Upper lobe of left lung (tissue), 6 donors: ENCODE results near the gene CPPED1. TPM values are rescaled to one million over a fixed set of nuclear protein-coding genes. Genes with fewer than 3 reads are reported as not detected.

Experiments
- ATAC-seq, 2 donors: fragments of 200-7000 bp; cut with Tn5 transposase; one replicate each; pipeline ENCODE4 v1.9.1; 2022; ENCODE audit warnings: mild to moderate bottlenecking in 2 of 2, moderate library complexity in 2 of 2; ENCODE audit not compliant: low FRiP score in 2 of 2
- DNase-seq, 2 donors: peaks; one replicate each; pipeline ENCODE4 v3.0.0-alpha.2; 2019 to 2020
- H3K27ac ChIP-seq, 4 donors: fragments of 200-600 bp; sonication (generic); one replicate each; pipeline ENCODE4 v1.5.1; 2016 to 2019
- H3K27me3 ChIP-seq, 4 donors: fragments of 200-600 bp; sonication (generic); one replicate each; pipeline ENCODE4 v1.5.1; 2017 to 2019
- H3K36me3 ChIP-seq, 4 donors: fragments of 200-600 bp; sonication (generic); one replicate each; pipeline ENCODE4 v1.5.1; 2016 to 2019
- H3K4me1 ChIP-seq, 4 donors: fragments of 200-600 bp; sonication (generic); one replicate each; pipeline ENCODE4 v1.5.1; 2018 to 2019
- H3K4me3 ChIP-seq, 4 donors: fragments of 200-600 bp; sonication (generic); one replicate each; pipeline ENCODE4 v1.5.1; 2017 to 2019; ENCODE audit warnings: mild to moderate bottlenecking in 2 of 4, moderate library complexity in 1 of 4
- H3K9me3 ChIP-seq, 4 donors: fragments of 200-600 bp; sonication (generic); one replicate each; pipeline ENCODE4 v1.5.1; 2018 to 2019
- EP300 ChIP-seq, 4 donors: sonication (generic); formaldehyde crosslinking; IDR thresholded peaks; one replicate each; pipeline ENCODE4 v1.5.1; 2017; ENCODE audit warnings: antibody characterized with exemption in 4 of 4, control low read depth in 2 of 4
- POLR2A ChIP-seq, 4 donors: fragments of 450-650 bp; IDR thresholded peaks; one replicate each; pipeline ENCODE4 v1.5.1; 2016 to 2017; ENCODE audit warnings: antibody characterized with exemption in 4 of 4, mild to moderate bottlenecking in 2 of 4
- POLR2AphosphoS5 ChIP-seq, 2 donors: sonication (generic); formaldehyde crosslinking; IDR thresholded peaks; one replicate each; pipeline ENCODE4 v1.5.1; 2017; ENCODE audit warnings: antibody characterized with exemption in 2 of 2
- WGBS, 2 donors: methylation state at CpG; one replicate each; pipeline ENCODE4 v1.1.5; 2017 to 2018; 5-methylcytosine and 5-hydroxymethylcytosine counted together
- total RNA-seq, 6 donors: library from RNA; depleted of rRNA in 4 of 6; stranded (reverse); fragments of >200 nt in 4 of 6; gene quantifications; one replicate each; pipeline versions ENCODE4 v1.1.0 to v1.2.1, GENCODE V29; 2016 to 2021
- TF ChIP-seq, protein P1 (sequence below), 6 experiments: fragments of 450-650 bp in 4 of 6; fragments of 200-600 bp in 2 of 6; sonication (generic) in 2 of 6; IDR thresholded peaks; one replicate each; pipeline ENCODE4 v1.5.1; 2016 to 2019; ENCODE audit warnings: antibody characterized with exemption in 6 of 6
- donor health status: DM: no; HTN: no; CAD: no; lungs with moderate emphysema.
- donor health status: DM: no; HTN: yes; CAD: no; lungs with severe emphysema.

Gene CPPED1
- total RNA-seq, 6 donors from 2014 or later: 12.5 to 32.5 (median 23.1) TPM

DNA sequence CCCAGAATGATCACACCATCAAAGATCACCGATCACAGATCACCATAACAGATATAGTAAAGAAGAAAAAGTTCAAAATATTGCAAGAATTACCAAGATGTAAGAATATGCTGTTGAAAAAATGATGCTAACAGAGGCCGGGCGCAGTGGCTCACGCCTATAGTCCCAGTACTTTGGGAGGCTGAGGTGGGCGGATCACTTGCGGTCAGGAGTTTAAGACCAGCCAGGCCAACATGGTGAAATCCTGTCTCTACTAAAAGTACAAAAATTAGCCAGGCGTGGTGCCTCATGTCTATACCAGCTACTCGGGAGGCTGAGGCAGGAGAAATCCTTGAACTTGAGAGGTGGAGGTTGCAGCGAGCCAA is 53.2 kb downstream of the CPPED1 start:
- no peaks in the 10 kb centered on the region for H3K36me3 ChIP-seq
- H3K27ac ChIP-seq: no peak overlapping the region
- no peak overlapping the region for H3K4me3 ChIP-seq
- no peaks in the 10 kb centered on the region for H3K9me3 ChIP-seq
- TF ChIP-seq, protein P1, sequence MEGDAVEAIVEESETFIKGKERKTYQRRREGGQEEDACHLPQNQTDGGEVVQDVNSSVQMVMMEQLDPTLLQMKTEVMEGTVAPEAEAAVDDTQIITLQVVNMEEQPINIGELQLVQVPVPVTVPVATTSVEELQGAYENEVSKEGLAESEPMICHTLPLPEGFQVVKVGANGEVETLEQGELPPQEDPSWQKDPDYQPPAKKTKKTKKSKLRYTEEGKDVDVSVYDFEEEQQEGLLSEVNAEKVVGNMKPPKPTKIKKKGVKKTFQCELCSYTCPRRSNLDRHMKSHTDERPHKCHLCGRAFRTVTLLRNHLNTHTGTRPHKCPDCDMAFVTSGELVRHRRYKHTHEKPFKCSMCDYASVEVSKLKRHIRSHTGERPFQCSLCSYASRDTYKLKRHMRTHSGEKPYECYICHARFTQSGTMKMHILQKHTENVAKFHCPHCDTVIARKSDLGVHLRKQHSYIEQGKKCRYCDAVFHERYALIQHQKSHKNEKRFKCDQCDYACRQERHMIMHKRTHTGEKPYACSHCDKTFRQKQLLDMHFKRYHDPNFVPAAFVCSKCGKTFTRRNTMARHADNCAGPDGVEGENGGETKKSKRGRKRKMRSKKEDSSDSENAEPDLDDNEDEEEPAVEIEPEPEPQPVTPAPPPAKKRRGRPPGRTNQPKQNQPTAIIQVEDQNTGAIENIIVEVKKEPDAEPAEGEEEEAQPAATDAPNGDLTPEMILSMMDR (IDR thresholded peaks at IDR 0.05): no peak
- ATAC-seq: no peak
- WGBS, 2 donors: 89 to 92% methylated on average over 9 of the region's 9 CpGs
- no peaks in the 10 kb centered on the region for H3K27me3 ChIP-seq
- no peaks in the 10 kb centered on the region for H3K4me1 ChIP-seq
- DNase-seq: no peak

DNA sequence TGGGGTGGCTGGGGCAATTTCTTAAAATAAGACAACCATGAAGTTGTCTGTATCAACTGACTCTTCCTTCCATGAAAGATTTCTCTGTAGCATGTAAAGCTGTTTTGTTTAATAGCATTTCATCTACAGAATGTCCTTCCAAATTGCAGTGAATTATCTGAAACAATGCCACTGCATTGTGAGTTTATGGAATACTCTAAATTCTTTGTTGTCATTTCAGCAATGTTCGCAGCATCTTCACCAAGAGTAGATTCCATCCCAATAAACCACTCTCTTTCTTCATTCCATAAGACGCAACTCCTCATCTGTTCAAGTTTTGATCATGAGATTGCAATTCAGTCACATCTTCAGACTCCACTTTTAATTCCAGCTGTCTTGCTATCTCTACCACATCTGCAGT is 54.6 kb downstream of the CPPED1 start:
- Histone ChIP-seq H3K27ac (no peak overlapping the region), H3K4me1 (no peaks in the 10 kb centered on the region), H3K27me3 (no peaks in the 10 kb centered on the region), H3K9me3 (no peaks in the 10 kb centered on the region), H3K36me3 (no peaks in the 10 kb centered on the region), H3K4me3 (no peak overlapping the region)
- WGBS, 2 donors: 69 to 98% methylated on average over 2 of the region's 2 CpGs
- ATAC-seq: no peak
- TF ChIP-seq, protein P1 (IDR thresholded peaks at IDR 0.05): no peak
- TF ChIP-seq POLR2A (IDR thresholded peaks at IDR 0.05) (no peak), EP300 (IDR thresholded peaks at IDR 0.05) (no peak), POLR2AphosphoS5 (IDR thresholded peaks at IDR 0.05) (no peak)
- DNase-seq: no peak

DNA sequence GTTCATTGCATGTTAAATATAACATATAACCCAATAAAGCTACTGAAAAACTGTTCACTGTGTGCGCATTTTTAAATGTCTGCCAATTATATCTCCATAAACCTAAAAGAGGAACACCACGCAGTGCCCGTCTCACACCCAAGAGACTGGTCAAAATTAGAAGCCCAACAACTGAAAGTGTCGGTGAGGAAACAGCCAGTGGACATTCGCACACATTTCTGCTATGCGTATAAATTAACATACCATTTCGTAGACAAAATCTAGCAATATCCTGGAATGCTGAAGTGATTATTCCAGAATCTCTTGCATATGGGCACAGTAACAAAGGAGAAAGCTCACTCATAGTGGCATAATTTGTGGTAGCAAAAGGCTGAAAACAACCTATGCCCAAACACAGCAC is 55.9 kb downstream of the CPPED1 start:
- Histone ChIP-seq H3K4me3 (no peak overlapping the region), H3K27me3 (no peaks in the 10 kb centered on the region), H3K9me3 (no peaks in the 10 kb centered on the region), H3K36me3 (no peaks in the 10 kb centered on the region), H3K4me1 (no peaks in the 10 kb centered on the region), H3K27ac (no peak overlapping the region)
- no peak for DNase-seq
- TF ChIP-seq, protein P1 (IDR thresholded peaks at IDR 0.05): no peak
- TF ChIP-seq POLR2AphosphoS5 (IDR thresholded peaks at IDR 0.05): no peak
- TF ChIP-seq POLR2A (IDR thresholded peaks at IDR 0.05): no peak
- TF ChIP-seq EP300 (IDR thresholded peaks at IDR 0.05): no peak
- WGBS, 2 donors: 96% methylated on average over 7 of the region's 7 CpGs
- ATAC-seq: no peak

DNA sequence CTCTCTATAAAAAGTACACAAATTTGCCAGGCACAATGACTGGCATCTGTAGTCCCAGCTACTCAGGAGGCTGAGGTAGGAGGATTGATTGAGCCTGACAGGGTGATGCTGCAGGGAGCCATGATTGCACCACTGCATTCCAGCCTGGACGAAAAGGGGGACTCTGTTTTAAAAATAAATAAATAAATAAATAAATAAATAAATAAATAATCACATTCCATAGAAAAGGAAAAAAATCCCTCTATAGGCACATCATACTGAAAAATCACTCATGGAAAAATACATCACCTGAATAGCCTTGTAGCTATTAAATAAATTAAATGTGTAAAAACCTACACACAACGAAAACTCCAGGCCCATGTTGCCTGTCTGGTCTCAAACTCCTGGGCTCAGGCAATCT is 56.4 kb downstream of the CPPED1 start:
- Histone ChIP-seq H3K4me3 (no peak overlapping the region), H3K4me1 (no peaks in the 10 kb centered on the region), H3K9me3 (no peaks in the 10 kb centered on the region), H3K27me3 (no peaks in the 10 kb centered on the region), H3K36me3 (no peaks in the 10 kb centered on the region), H3K27ac (no peak overlapping the region)
- TF ChIP-seq, protein P1 (IDR thresholded peaks at IDR 0.05): no peak
- TF ChIP-seq POLR2AphosphoS5 (IDR thresholded peaks at IDR 0.05): no peak
- no peak for TF ChIP-seq POLR2A (IDR thresholded peaks at IDR 0.05)
- TF ChIP-seq EP300 (IDR thresholded peaks at IDR 0.05): no peak
- ATAC-seq (no peak), DNase-seq (no peak)
- 92 to 95% methylated on average over 2 of the region's 2 CpGs for WGBS, 2 donors

DNA sequence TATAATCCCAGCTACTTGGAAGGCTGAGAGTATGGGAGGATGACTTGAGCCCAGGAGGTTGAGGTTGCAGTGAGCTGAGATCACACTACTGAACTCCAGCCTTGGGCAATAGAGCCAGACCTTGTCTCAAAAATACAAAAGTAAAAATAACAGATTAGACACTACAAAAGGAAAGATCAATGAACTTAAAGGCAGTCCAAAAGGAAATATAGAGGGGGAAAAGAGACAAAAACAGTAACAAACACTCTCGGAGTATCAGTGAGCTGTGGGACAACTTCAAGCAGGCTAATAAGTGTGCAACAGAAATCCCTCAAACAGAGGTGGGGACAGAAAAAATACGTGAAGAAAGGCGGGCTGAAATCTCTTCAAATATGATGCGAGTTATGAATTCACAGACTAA is 58.8 kb downstream of the CPPED1 start:
- no peaks in the 10 kb centered on the region for H3K4me1 ChIP-seq
- no peak for TF ChIP-seq EP300 (IDR thresholded peaks at IDR 0.05)
- no peak for TF ChIP-seq POLR2AphosphoS5 (IDR thresholded peaks at IDR 0.05)
- DNase-seq (no peak), ATAC-seq (no peak)
- no peaks in the 10 kb centered on the region for H3K9me3 ChIP-seq
- no peak overlapping the region for H3K4me3 ChIP-seq
- no peak overlapping the region for H3K27ac ChIP-seq
- H3K36me3 ChIP-seq: no peaks in the 10 kb centered on the region
- no peaks in the 10 kb centered on the region for H3K27me3 ChIP-seq
- 93 to 100% methylated on average over 4 of the region's 4 CpGs for WGBS, 2 donors
